HEK293 (cell line): ENCODE results near the gene PDHA2.
A peak's percentile ranks its signal among the peaks of the same experiment; 100 is the strongest.
"Not testable (repeated sequence)": the region's sequence is repeated elsewhere in the genome, so short reads cannot be mapped to it uniquely, and the experiment has no call there.

ENCODE experiments used
- CTCF ChIA-PET: fragments of 350-600 bp; formaldehyde crosslinking; extraction: SDS; loops from one replicate; lab custom pipeline; 2021; ENCODE audit warnings: antibody characterized with exemption; lab: Yijun Ruan, JAX
- POLR2A ChIA-PET: fragments of 300-600 bp; formaldehyde crosslinking; extraction: SDS; loops from one replicate; lab custom pipeline; 2020; ENCODE audit warnings: antibody characterized with exemption, inconsistent platforms; lab: Yijun Ruan, JAX
- H3K27ac ChIP-seq: fragments of 200-500 bp; sonication (Bioruptor generic); 2 replicates; pipeline ENCODE4 v1.5.1; 2014; ENCODE audit warnings: low read depth, low read length, control low read depth, inconsistent platforms; ENCODE audit errors: extremely low read depth
- H3K36me3 ChIP-seq, 2 experiments: fragments of 200-500 bp in 1 of 2; sonication (Bioruptor generic) in 1 of 2; 1 replicate in 1 of 2; 2 replicates in 1 of 2; pipeline ENCODE4 v1.5.1; 2014 to 2017; ENCODE audit warnings: inconsistent platforms in 2 of 2, low read length in 2 of 2; ENCODE audit not compliant: control insufficient read depth in 2 of 2, insufficient read depth in 1 of 2
- H3K4me1 ChIP-seq: fragments of 200-500 bp; sonication (Bioruptor generic); 2 replicates; pipeline ENCODE4 v1.5.1; 2014; ENCODE audit warnings: mild to moderate bottlenecking, low read length, inconsistent platforms; ENCODE audit not compliant: control insufficient read depth, insufficient read depth
- H3K4me3 ChIP-seq: 2 replicates; pipeline ENCODE4 v1.5.1; 2011; ENCODE audit warnings: low read depth, mild to moderate bottlenecking, control low read depth, low read length, moderate library complexity
- H3K9me3 ChIP-seq: fragments of 200-500 bp; sonication (Bioruptor generic); 2 replicates; pipeline ENCODE4 v1.5.1; 2014; ENCODE audit warnings: low read depth, low read length, inconsistent platforms; ENCODE audit not compliant: control insufficient read depth, insufficient read depth
- BCL11A ChIP-seq: fragments of 450-650 bp; formaldehyde crosslinking; IDR thresholded peaks from 2 replicates; pipeline ENCODE4 v1.5.1; 2016; ENCODE audit warnings: low read depth, missing biosample characterization, missing genetic modification characterization
- GLI4 ChIP-seq: fragments of 450-650 bp; formaldehyde crosslinking; IDR thresholded peaks from 2 replicates; pipeline ENCODE4 v1.5.1; 2016; ENCODE audit warnings: missing biosample characterization, missing genetic modification characterization
- KLF16 ChIP-seq: fragments of 450-650 bp; formaldehyde crosslinking; IDR thresholded peaks from 2 replicates; pipeline ENCODE4 v1.5.1; 2017; ENCODE audit warnings: missing biosample characterization, missing genetic modification characterization
- KLF17 ChIP-seq: fragments of 450-650 bp; formaldehyde crosslinking; IDR thresholded peaks from 2 replicates; pipeline ENCODE4 v1.5.1; 2016; ENCODE audit warnings: missing biosample characterization, missing genetic modification characterization
- SETDB1 ChIP-seq: IDR thresholded peaks from one replicate; pipeline ENCODE4 v1.6.1; 2017; ENCODE audit warnings: mild to moderate bottlenecking, low read length, moderate library complexity, mixed read lengths; ENCODE audit not compliant: insufficient read length
- TRIM28 ChIP-seq: IDR thresholded peaks from 2 replicates; pipeline ENCODE4 v1.6.1; 2011; ENCODE audit warnings: low read length, control low read depth, borderline replicate concordance
- ZNF214 ChIP-seq: fragments of 450-650 bp; formaldehyde crosslinking; IDR thresholded peaks from 2 replicates; pipeline ENCODE4 v1.5.1; 2017; ENCODE audit warnings: missing biosample characterization, mild to moderate bottlenecking, missing genetic modification characterization, borderline replicate concordance
- ZNF350 ChIP-seq: fragments of 450-650 bp; formaldehyde crosslinking; IDR thresholded peaks from 2 replicates; pipeline ENCODE4 v1.5.0; 2017; ENCODE audit warnings: missing biosample characterization, mild to moderate bottlenecking, missing genetic modification characterization
- ZNF549 ChIP-seq: fragments of 450-650 bp; IDR thresholded peaks from 2 replicates; pipeline ENCODE4 v1.5.1; 2018; ENCODE audit warnings: missing biosample characterization, missing genetic modification characterization, mild to moderate bottlenecking, inconsistent platforms, moderate library complexity
- ZNF623 ChIP-seq: fragments of 450-650 bp; formaldehyde crosslinking; IDR thresholded peaks from 2 replicates; pipeline ENCODE4 v1.5.1; 2016; ENCODE audit warnings: missing biosample characterization, missing genetic modification characterization
- ZSCAN16 ChIP-seq: fragments of 450-650 bp; formaldehyde crosslinking; IDR thresholded peaks from 2 replicates; pipeline ENCODE4 v1.5.1; 2016; ENCODE audit warnings: missing biosample characterization, missing genetic modification characterization
- ZSCAN18 ChIP-seq: fragments of 450-650 bp; formaldehyde crosslinking; IDR thresholded peaks from 2 replicates; pipeline ENCODE4 v1.5.1; 2016; ENCODE audit warnings: missing biosample characterization, missing genetic modification characterization
- ZXDB ChIP-seq: fragments of 450-650 bp; formaldehyde crosslinking; IDR thresholded peaks from 2 replicates; pipeline ENCODE4 v1.5.1; 2016; ENCODE audit warnings: missing biosample characterization, missing genetic modification characterization
- TF ChIP-seq, protein P1 (sequence below): fragments of 450-650 bp; formaldehyde crosslinking; IDR thresholded peaks from 2 replicates; pipeline ENCODE4 v1.5.1; 2016; ENCODE audit warnings: missing biosample characterization, missing genetic modification characterization, borderline replicate concordance
- TF ChIP-seq, protein P2 (sequence below): fragments of 450-650 bp; formaldehyde crosslinking; IDR thresholded peaks from 2 replicates; pipeline ENCODE4 v1.5.1; 2016; ENCODE audit warnings: missing biosample characterization, missing genetic modification characterization

Gene PDHA2

GRCh38 chr4:95857761-95858160, 17.9 kb downstream of the PDHA2 start:
- ChIA-PET POLR2A (no interaction called here), CTCF (no interaction called here)
- no peaks in the 10 kb centered on the region for H3K36me3 ChIP-seq
- H3K27ac ChIP-seq = no peak overlapping the region
- no peaks in the 10 kb centered on the region for H3K9me3 ChIP-seq
- no peaks in the 10 kb centered on the region for H3K4me1 ChIP-seq
- no peak for TF ChIP-seq ZNF350 (tag by site-specific recombination)
- no peak overlapping the region for H3K4me3 ChIP-seq

- Histone ChIP-seq H3K27ac (no peak overlapping the region), H3K9me3 (no peaks in the 10 kb centered on the region), H3K36me3 (no peaks in the 10 kb centered on the region), H3K4me3 (no peak overlapping the region)
- CTCF ChIA-PET = no interaction called here
- POLR2A ChIA-PET = no interaction called here
- TF ChIP-seq GLI4 (tag by site-specific recombination) (no peak), ZXDB (tag by site-specific recombination) (no peak), SETDB1 (peak; percentile 94), ZNF623 (tag by site-specific recombination) (no peak), KLF16 (tag by site-specific recombination) (no peak), ZSCAN16 (no peak), BCL11A (tag by site-specific recombination) (no peak), TRIM28 (peak; percentile 92), ZNF549 (tag by site-specific recombination) (0 out of 2 replicates have a peak, but pooled peaks have one; percentile 21), ZSCAN18 (tag by site-specific recombination) (no peak), ZNF214 (tag by site-specific recombination) (no peak), KLF17 (tag by site-specific recombination) (no peak)
- TF ChIP-seq, protein P1, sequence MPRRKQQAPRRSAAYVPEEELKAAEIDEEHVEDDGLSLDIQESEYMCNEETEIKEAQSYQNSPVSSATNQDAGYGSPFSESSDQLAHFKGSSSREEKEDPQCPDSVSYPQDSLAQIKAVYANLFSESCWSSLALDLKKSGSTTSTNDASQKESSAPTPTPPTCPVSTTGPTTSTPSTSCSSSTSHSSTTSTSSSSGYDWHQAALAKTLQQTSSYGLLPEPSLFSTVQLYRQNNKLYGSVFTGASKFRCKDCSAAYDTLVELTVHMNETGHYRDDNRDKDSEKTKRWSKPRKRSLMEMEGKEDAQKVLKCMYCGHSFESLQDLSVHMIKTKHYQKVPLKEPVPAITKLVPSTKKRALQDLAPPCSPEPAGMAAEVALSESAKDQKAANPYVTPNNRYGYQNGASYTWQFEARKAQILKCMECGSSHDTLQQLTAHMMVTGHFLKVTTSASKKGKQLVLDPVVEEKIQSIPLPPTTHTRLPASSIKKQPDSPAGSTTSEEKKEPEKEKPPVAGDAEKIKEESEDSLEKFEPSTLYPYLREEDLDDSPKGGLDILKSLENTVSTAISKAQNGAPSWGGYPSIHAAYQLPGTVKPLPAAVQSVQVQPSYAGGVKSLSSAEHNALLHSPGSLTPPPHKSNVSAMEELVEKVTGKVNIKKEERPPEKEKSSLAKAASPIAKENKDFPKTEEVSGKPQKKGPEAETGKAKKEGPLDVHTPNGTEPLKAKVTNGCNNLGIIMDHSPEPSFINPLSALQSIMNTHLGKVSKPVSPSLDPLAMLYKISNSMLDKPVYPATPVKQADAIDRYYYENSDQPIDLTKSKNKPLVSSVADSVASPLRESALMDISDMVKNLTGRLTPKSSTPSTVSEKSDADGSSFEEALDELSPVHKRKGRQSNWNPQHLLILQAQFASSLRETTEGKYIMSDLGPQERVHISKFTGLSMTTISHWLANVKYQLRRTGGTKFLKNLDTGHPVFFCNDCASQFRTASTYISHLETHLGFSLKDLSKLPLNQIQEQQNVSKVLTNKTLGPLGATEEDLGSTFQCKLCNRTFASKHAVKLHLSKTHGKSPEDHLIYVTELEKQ (tag by site-specific recombination) = no peak
- TF ChIP-seq, protein P2, sequence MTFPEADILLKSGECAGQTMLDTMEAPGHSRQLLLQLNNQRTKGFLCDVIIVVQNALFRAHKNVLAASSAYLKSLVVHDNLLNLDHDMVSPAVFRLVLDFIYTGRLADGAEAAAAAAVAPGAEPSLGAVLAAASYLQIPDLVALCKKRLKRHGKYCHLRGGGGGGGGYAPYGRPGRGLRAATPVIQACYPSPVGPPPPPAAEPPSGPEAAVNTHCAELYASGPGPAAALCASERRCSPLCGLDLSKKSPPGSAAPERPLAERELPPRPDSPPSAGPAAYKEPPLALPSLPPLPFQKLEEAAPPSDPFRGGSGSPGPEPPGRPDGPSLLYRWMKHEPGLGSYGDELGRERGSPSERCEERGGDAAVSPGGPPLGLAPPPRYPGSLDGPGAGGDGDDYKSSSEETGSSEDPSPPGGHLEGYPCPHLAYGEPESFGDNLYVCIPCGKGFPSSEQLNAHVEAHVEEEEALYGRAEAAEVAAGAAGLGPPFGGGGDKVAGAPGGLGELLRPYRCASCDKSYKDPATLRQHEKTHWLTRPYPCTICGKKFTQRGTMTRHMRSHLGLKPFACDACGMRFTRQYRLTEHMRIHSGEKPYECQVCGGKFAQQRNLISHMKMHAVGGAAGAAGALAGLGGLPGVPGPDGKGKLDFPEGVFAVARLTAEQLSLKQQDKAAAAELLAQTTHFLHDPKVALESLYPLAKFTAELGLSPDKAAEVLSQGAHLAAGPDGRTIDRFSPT (tag by site-specific recombination) = no peak
- TF ChIP-seq, all 188 proteins: peak for 3
- no peaks in the 10 kb centered on the region for H3K4me1 ChIP-seq
These were observed 28.0 kb downstream of the PDHA2 start for GRCh38 chr4:95867919-95868318.

DNA sequence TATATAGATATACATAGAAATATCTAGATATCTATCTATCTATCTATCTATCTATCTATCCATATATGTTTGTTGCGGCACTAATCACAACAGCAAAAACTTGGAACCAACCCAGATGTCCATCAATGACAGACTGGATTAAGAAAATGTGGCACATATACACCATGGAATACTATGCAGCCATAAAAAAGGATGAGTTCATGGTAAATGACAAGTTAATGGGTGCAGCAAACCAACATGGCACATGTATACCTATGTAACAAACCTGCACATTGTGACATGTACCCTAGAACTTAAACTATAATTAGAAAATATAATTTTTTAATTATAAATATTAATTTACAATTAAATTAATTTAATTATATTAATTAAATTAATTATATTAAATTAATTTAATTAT, 29.5 kb downstream of the PDHA2 start:
- H3K4me1 ChIP-seq, H3K36me3 ChIP-seq, H3K9me3 ChIP-seq, H3K4me3 ChIP-seq, CTCF ChIA-PET, H3K27ac ChIP-seq, POLR2A ChIA-PET: not testable (repeated sequence)
